Measurements from ENCODE around the gene GABARAPL2.
"Not testable (repeated sequence)": the region's sequence is repeated elsewhere in the genome, so short reads cannot be mapped to it uniquely, and the experiment has no call there.

GABARAPL2 gene

GRCh38 chr16:75579281-75579834, 13.2 kb downstream of the GABARAPL2 start:
- no peak for FAIRE-seq
- TF ChIP-seq CTCF (IDR thresholded peaks at IDR 0.05; ENCODE audit: insufficient read depth, missing control alignments): no peak
- no peak for DNase-seq (ENCODE audit: insufficient read length, low spot score)

GRCh38 chr16:75584108-75584507, 17.9 kb downstream of the GABARAPL2 start:
- TF ChIP-seq CTCF (IDR thresholded peaks at IDR 0.05; ENCODE audit: insufficient read depth, missing control alignments): no peak
- no peak for FAIRE-seq
- no peak for DNase-seq (ENCODE audit: insufficient read length, low spot score)

GRCh38 chr16:75588716-75589115, 22.5 kb downstream of the GABARAPL2 start:
- FAIRE-seq: no peak
- DNase-seq (ENCODE audit: insufficient read length, low spot score): no peak
- TF ChIP-seq CTCF (IDR thresholded peaks at IDR 0.05; ENCODE audit: insufficient read depth, missing control alignments): no peak

GRCh38 chr16:75589306-75589705, 23.1 kb downstream of the GABARAPL2 start:
- TF ChIP-seq CTCF (IDR thresholded peaks at IDR 0.05; ENCODE audit: insufficient read depth, missing control alignments): no peak

GRCh38 chr16:75590920-75591843, 25.0 kb downstream of the GABARAPL2 start:
- no peak for DNase-seq (ENCODE audit: insufficient read length, low spot score)

More at GRCh38 chr16:75589306-75589705, 23.1 kb downstream of the GABARAPL2 start:
- no peak for DNase-seq (ENCODE audit: insufficient read length, low spot score)
- no peak for FAIRE-seq

GRCh38 chr16:75591927-75592326, 25.7 kb downstream of the GABARAPL2 start:
- FAIRE-seq; DNase-seq (ENCODE audit: insufficient read length, low spot score): not testable (repeated sequence)

More at GRCh38 chr16:75590920-75591843, 25.0 kb downstream of the GABARAPL2 start:
- TF ChIP-seq CTCF (IDR thresholded peaks at IDR 0.05; ENCODE audit: insufficient read depth, missing control alignments): no peak
- FAIRE-seq: no peak

- no peak for TF ChIP-seq CTCF (IDR thresholded peaks at IDR 0.05; ENCODE audit: insufficient read depth, missing control alignments)
- DNase-seq (ENCODE audit: insufficient read length, low spot score) (no peak), FAIRE-seq (no peak)
Observed at GRCh38 chr16:75593308-75593707, 27.1 kb downstream of the GABARAPL2 start.
